A549 treated with CpdA at 1 μM for 4 hours (cell line): ENCODE measurements around the gene HSPA1L. TPM values are rescaled to one million over a fixed set of nuclear protein-coding genes. Genes with fewer than 3 reads are reported as not detected.

Experiments
- total RNA-seq: library from RNA; stranded (reverse); fragments of 200-300 nt; extraction: Qiagen RNA extraction; gene quantifications from 5 replicates; pipeline ENCODE4 v1.2.3, GENCODE V29; 2022; ENCODE audit warnings: low read depth

Gene HSPA1L
- 1.3 to 2.2 TPM (median 2.1 TPM) in 5 replicates for total RNA-seq

GRCh38 chr6:31815025-31815838, at the start of gene HSPA1L, which contains the start of gene HSPA1A:
TSS of gene HSPA1L (minus strand) at chr6:31815283. CDS start at chr6:31811972, 3,311 bp downstream.
TSS of gene HSPA1A (plus strand) at chr6:31815543. CDS start at chr6:31815757, 214 bp downstream.

DNA sequence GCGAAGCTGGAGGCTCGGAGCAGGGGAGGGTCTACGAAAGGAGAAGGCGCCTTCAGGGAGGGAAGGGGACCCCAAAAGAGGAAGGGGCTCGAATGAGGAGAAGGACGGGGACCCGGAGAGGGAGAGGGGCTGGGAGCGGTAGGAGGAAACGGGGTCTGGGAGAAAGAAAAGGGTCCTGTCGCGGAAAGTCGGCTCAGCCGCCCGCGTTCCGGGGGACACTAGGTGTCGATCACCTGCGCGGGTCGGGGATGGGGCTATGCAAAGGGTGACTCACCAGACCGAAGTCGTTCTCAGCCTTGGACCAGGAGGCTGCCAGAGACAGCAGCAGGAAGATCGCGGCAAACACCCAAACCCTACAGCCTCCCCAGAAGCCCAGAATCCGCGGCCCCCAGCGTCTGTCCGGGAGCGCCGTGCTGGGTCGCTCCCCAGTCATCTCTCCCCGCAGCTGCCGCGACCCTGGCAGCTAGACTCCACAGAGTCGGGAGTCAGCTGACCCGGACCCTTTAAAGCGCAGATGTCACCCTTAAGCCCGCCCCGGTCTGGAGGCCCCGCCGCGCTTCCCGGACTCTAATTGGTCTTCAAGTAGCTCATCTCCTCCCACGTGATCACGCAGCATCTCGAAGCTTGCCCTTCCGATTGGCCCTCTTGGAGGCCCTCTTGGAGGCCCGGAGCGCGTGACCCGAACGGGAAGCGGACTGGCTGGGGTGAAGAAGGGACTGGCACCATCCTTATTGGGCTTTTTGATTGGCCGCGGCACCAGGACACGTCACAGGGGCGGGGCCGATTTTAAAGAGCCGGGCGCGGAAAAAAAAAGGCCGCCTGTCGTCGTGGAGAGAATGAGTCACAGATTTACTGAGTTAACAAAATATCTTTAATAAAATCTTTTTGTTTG, 47.5 kb upstream of the HSPA1L start, which contains the start of gene NEU1:
Gene NEU1 (minus strand): TSS at position 478 of the 892 bp plus-strand sequence. CDS start 45 bp downstream, at position 433.

DNA sequence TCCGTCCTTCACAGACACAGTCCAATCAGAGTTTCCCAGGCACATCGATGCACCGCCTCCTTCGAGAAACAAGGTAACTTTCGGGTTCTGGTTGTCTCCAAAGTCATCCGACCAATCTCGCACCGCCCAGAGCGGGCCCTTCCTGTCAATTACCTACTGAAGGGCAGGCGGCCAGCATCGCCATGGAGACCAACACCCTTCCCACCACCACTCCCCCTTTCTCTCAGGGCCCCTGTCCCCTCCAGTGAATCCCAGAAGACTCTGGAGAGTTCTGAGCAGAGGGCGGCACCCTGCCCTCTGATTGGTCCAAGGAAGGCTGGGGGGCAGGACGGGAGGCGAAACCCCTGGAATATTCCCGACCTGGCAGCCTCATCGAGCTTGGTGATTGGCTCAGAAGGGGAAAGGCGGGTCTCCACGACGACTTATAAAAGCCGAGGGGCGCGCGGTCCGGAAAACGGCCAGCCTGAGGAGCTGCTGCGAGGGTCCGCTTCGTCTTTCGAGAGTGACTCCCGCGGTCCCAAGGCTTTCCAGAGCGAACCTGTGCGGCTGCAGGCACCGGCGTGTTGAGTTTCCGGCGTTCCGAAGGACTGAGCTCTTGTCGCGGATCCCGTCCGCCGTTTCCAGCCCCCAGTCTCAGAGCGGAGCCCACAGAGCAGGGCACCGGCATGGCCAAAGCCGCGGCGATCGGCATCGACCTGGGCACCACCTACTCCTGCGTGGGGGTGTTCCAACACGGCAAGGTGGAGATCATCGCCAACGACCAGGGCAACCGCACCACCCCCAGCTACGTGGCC, 12.4 kb upstream of the HSPA1L start, which contains the start of gene HSPA1B:
Gene HSPA1B (plus strand): TSS at position 453 of the 794 bp plus-strand sequence. CDS start 213 bp downstream, at position 666.

DNA sequence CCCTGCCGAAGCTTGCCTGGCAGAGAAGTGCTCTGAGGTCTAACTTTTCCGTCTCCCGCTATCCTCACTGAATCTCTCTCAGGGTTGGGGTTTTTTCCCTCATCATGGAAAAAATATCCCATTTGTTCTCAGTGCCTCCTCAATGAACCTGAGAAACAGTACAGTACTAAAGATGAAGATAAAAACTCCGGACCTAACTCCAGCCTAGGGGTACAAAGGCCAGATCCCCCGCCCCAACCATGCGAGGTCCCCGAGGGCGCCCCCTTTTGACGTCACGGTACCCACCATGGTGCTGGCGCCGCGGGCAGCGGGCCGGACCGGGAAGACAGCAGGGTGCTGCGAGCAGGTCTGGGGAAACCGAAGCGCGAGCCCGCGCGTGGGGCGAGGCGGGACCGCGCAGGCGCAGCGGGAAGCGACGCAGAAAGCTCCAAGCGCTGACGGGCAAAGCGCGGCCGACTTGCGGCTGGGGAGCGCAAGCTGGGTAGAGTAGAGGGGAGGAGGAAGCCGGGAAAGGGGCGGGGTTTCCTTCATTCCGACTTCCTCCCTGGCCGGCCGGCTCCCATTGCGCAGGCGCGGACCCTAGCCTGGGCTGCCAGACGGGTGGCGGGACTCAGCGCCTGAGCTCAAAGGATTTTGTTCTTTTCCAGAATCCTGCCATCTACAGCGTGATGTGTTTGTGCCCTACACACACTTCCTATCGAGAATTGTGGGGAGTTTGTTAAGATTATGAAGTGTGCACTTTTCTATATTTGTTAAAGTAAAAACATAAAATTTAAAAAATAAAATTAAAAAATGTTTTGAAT, 8.4 kb downstream of the HSPA1L start, which contains the start of gene LSM2:
Gene LSM2 (minus strand): TSS at position 497 of the 803 bp plus-strand sequence. CDS start 209 bp downstream, at position 288.

GRCh38 chr6:31795616-31796298, 19.3 kb downstream of the HSPA1L start, which contains the start of gene VARS1:
TSS of gene VARS1 (minus strand) at chr6:31795752. CDS start at chr6:31795217, 535 bp downstream.

DNA sequence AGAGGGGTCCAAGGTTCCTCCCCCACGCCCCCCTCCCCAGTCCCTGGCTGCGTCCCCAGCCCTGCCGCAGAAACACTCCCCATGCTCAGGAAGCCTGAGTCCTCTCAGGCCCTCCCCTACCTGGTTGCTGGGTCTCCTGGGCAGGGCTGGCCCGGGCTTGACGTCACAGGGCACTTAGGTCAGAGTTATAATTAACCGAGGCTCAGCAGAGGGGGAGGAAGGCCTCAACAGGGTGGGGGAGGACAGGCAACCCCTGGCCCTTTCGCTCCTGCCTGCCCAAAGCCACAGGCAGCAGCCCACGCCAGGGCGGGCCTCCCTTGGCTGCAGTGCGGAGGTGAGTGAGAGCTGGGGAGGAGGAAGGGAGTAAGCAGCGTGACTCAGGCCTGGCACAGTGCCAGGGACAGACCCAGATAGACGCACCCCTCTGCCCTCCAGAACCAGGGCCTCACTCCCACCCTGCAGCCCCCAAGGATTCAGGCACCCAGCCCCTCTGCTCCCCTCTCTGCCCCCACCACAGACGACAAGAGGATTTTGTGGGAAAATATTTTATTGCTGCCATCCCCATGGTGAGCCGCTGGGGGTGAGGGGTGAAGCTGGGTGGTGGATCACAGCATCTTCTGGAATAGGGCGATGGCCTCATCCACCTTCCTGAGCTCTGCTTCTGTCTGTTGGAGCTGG, 38.0 kb downstream of the HSPA1L start, which contains the start of gene VWA7:
Gene VWA7 (minus strand): TSS at position 340 of the 678 bp plus-strand sequence. CDS start 549 bp downstream, outside the sequence.

DNA sequence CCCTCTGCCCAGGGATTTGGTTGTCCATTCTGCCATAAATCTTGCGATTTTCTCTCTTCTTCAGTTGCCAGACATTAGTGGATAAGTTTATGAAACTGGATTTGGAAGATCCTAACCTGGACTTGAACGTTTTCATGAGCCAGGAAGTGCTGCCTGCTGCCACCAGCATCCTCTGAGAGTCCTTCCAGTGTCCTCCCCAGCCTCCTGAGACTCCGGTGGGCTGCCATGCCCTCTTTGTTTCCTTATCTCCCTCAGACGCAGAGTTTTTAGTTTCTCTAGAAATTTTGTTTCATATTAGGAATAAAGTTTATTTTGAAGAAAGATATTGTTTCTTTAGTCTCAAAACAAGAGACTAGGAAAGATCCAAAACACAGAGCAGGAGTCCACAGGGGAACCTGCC, 52.7 kb downstream of the HSPA1L start, which contains the start of gene SAPCD1:
Gene SAPCD1 (plus strand): TSS at position 301 of the 400 bp plus-strand sequence. CDS start 399 bp downstream, outside the sequence.

Other genes starting within 250 kb of the HSPA1L start
- 0.08 to 0.13 TPM (median 0.10 TPM) in 3 of 5 replicates, not detected in the others for gene LTA, start 243.0 kb downstream of the HSPA1L start, total RNA-seq
- gene TNF, start 239.7 kb downstream of the HSPA1L start, total RNA-seq: 0.06 to 0.13 TPM (median 0.07 TPM) in 3 of 5 replicates, not detected in the others
- gene LTB, start 232.9 kb downstream of the HSPA1L start, total RNA-seq: 0.27 to 0.39 TPM (median 0.35 TPM) in 5 replicates
- 0.26 to 0.49 TPM (median 0.37 TPM) in 3 of 5 replicates, not detected in the others for gene LST1, start 229.0 kb downstream of the HSPA1L start, total RNA-seq
- gene NCR3, start 222.3 kb downstream of the HSPA1L start, total RNA-seq: not detected in 5 replicates
- not detected in 5 replicates for gene AIF1, start 200.0 kb downstream of the HSPA1L start, total RNA-seq
- 70.6 to 97.9 TPM (median 90.8 TPM) in 5 replicates for gene PRRC2A, start 194.6 kb downstream of the HSPA1L start, total RNA-seq
- gene BAG6, start 162.6 kb downstream of the HSPA1L start, total RNA-seq: 115 to 151 TPM (median 145 TPM) in 5 replicates
- 1.8 to 4.8 TPM (median 3.2 TPM) in 5 replicates for gene APOM, start 159.4 kb downstream of the HSPA1L start, total RNA-seq
- 10.5 to 13.0 TPM (median 12.2 TPM) in 5 replicates for gene C6orf47, start 154.5 kb downstream of the HSPA1L start, total RNA-seq
- gene GPANK1, start 150.3 kb downstream of the HSPA1L start, total RNA-seq: 9.3 to 14.1 TPM (median 12.7 TPM) in 5 replicates
- 168 to 184 TPM (median 180 TPM) in 5 replicates for gene CSNK2B, start 149.2 kb downstream of the HSPA1L start, total RNA-seq
- gene LY6G5B, start 145.3 kb downstream of the HSPA1L start, total RNA-seq: 3.6 to 6.3 TPM (median 5.0 TPM) in 5 replicates
- gene LY6G5C, start 134.2 kb downstream of the HSPA1L start, total RNA-seq: 0.51 to 2.4 TPM (median 1.4 TPM) in 5 replicates
- 15.6 to 21.2 TPM (median 19.2 TPM) in 5 replicates for gene ABHD16A, start 112.0 kb downstream of the HSPA1L start, total RNA-seq
- not detected in 5 replicates for gene LY6G6F, start 108.4 kb downstream of the HSPA1L start, total RNA-seq
- not detected in 5 replicates for gene LY6G6D, start 99.9 kb downstream of the HSPA1L start, total RNA-seq
- 0.11 TPM in 1 of 5 replicates, not detected in the others for gene LY6G6C, start 93.5 kb downstream of the HSPA1L start, total RNA-seq
- gene MPIG6B, start 91.9 kb downstream of the HSPA1L start, total RNA-seq: not detected in 5 replicates
- gene DDAH2, start 86.0 kb downstream of the HSPA1L start, total RNA-seq: 25.6 to 30.4 TPM (median 28.7 TPM) in 5 replicates
- gene CLIC1, start 78.8 kb downstream of the HSPA1L start, total RNA-seq: 495 to 530 TPM (median 516 TPM) in 5 replicates
- 12.1 to 16.5 TPM (median 15.1 TPM) in 5 replicates for gene MSH5, start 75.3 kb downstream of the HSPA1L start, total RNA-seq
- 3.6 to 5.9 TPM (median 4.7 TPM) in 5 replicates for gene SAPCD1, start 52.6 kb downstream of the HSPA1L start, total RNA-seq
- 0.61 to 2.0 TPM (median 1.5 TPM) in 5 replicates for gene VWA7, start 38.0 kb downstream of the HSPA1L start, total RNA-seq
- gene VARS1, start 19.5 kb downstream of the HSPA1L start, total RNA-seq: 50.8 to 60.2 TPM (median 57.2 TPM) in 5 replicates
- 49.7 to 68.8 TPM (median 64.6 TPM) in 5 replicates for gene LSM2, start 8.3 kb downstream of the HSPA1L start, total RNA-seq
- 218 to 535 TPM (median 388 TPM) in 5 replicates for gene HSPA1A, start 260 bp upstream of the HSPA1L start, total RNA-seq
- gene HSPA1B, start 12.5 kb upstream of the HSPA1L start, total RNA-seq: 167 to 379 TPM (median 289 TPM) in 5 replicates
- gene NEU1, start 47.5 kb upstream of the HSPA1L start, total RNA-seq: 25.3 to 37.2 TPM (median 30.6 TPM) in 5 replicates
- gene SLC44A4, start 63.7 kb upstream of the HSPA1L start, total RNA-seq: 0.10 to 0.14 TPM (median 0.13 TPM) in 3 of 5 replicates, not detected in the others
- 25.6 to 34.6 TPM (median 30.8 TPM) in 5 replicates for gene EHMT2, start 82.4 kb upstream of the HSPA1L start, total RNA-seq
- 3.2 to 5.4 TPM (median 4.8 TPM) in 5 replicates for gene ZBTB12, start 86.8 kb upstream of the HSPA1L start, total RNA-seq
- 0.19 to 0.66 TPM (median 0.27 TPM) in 5 replicates for gene C2, start 112.4 kb upstream of the HSPA1L start, total RNA-seq
- gene CFB, start 130.8 kb upstream of the HSPA1L start, total RNA-seq: 1.4 to 3.1 TPM (median 2.1 TPM) in 5 replicates
- gene NELFE, start 143.7 kb upstream of the HSPA1L start, total RNA-seq: 74.0 to 93.6 TPM (median 77.4 TPM) in 5 replicates
- 22.7 to 25.6 TPM (median 24.7 TPM) in 5 replicates for gene SKIC2, start 143.9 kb upstream of the HSPA1L start, total RNA-seq
- gene DXO, start 156.9 kb upstream of the HSPA1L start, total RNA-seq: 9.7 to 13.2 TPM (median 11.9 TPM) in 5 replicates
- gene C4A, start 166.8 kb upstream of the HSPA1L start, total RNA-seq: 0.48 to 1.3 TPM (median 0.98 TPM) in 5 replicates
- gene C4B, start 199.5 kb upstream of the HSPA1L start, total RNA-seq: 0.56 to 1.3 TPM (median 0.94 TPM) in 5 replicates
- not detected in 5 replicates for gene CYP21A2, start 223.1 kb upstream of the HSPA1L start, total RNA-seq